ENCODE results near the gene ZNF254. TPM values are rescaled to one million over a fixed set of nuclear protein-coding genes. Genes with fewer than 3 reads are reported as not detected.

ZNF254 gene
- total and polyA plus RNA-seq, 9 of the 15 experiments (the other 6 are each of a cell fraction or from before 2014, with no cell fraction given), result 10.7 to 22.1 (median 14.2) TPM

DNA sequence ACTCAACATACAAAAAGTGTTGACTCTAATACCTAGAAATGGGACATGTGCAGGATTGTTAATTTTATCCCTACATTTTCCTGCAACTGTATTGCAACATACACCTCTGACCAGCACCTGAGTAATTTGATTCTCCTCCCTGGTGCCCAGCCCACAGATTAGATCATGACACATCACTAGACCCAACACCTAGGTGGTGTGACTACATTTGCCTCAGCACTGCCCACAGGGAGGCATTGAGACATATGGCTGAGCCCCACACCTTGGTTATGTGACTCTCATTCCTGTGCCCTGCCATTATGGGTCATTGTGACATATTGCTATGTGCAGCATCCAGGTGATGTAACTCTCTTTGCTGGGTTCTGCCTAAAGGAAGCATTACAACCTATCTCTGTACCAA is 13.2 kb upstream of the ZNF254 start:
- BruUV-seq (replicated peaks), result no TSS peak
- in situ Hi-C loops (cut with MboI), result no loop called here

More for the DNA sequence above, 13.2 kb upstream of the ZNF254 start:
- DNase-seq (ENCODE audit: extremely low read depth in 1 of 4, low spot score in 3 of 4) (no peak), ATAC-seq (no peak), FAIRE-seq (no peak)
- H3K4me1 ChIP-seq (replicated peaks in 1 of 2; ENCODE audit: control insufficient read depth in 2 of 2, insufficient read depth in 2 of 2, low read length in 2 of 2), result no peaks in the 10 kb centered on the region
- peaks cover 7% of the 10 kb centered on the region; the same call in 1 of the 3 replicates for H3K36me3 ChIP-seq (ENCODE audit: control insufficient read depth, insufficient read depth, low read length)
- H3K79me2 ChIP-seq (ENCODE audit: control insufficient read depth, insufficient read depth, low read length), result no peaks in the 10 kb centered on the region
- H3K9me1 ChIP-seq (ENCODE audit: control insufficient read depth, insufficient read depth, low read length), result no peaks in the 10 kb centered on the region
- H3K4me3 ChIP-seq, result no peak overlapping the region
- CTCF ChIA-PET (ENCODE audit: low intra/inter-chr PET ratio), result no interaction called here
- no peak overlapping the region for H3K4me2 ChIP-seq (ENCODE audit: insufficient read depth, low read length)
- POLR2A ChIA-PET, result no interaction called here
- H3K27ac ChIP-seq (ENCODE audit: extremely low read depth, low read depth, low read length), result no peak overlapping the region
- no peaks in the 10 kb centered on the region for H3K27me3 ChIP-seq (ENCODE audit: control insufficient read depth in 2 of 2, insufficient read depth in 2 of 2, low read length in 2 of 2)
- intact Hi-C loops (cut with micrococcal nuclease), result no loop called here
- no peaks in the 10 kb centered on the region; the same call in 1 of the 2 replicates for H3K9me3 ChIP-seq (replicated peaks; ENCODE audit: control insufficient read depth, insufficient read depth, low read depth, low read length)
- H4K20me1 ChIP-seq (replicated peaks; ENCODE audit: control insufficient read depth, insufficient read depth, low read length), result no peaks in the 10 kb centered on the region
- TF ChIP-seq NR3C1 (CRISPR knock-in tag; IDR thresholded peaks at IDR 0.05) (no peak), ZNF133 (CRISPR knock-in tag; IDR thresholded peaks at IDR 0.05) (no peak), KLF16 (IDR thresholded peaks at IDR 0.05) (no peak), RBM14 (IDR thresholded peaks at IDR 0.05; ENCODE audit: borderline replicate concordance, insufficient read depth, low read depth, low read length) (no peak), GTF2F1 (IDR thresholded peaks at IDR 0.05; ENCODE audit: low read depth, low read length) (no peak), RFX1 (IDR thresholded peaks at IDR 0.05) (no peak), ZZZ3 (IDR thresholded peaks at IDR 0.05) (no peak)
- TF ChIP-seq, protein P1, sequence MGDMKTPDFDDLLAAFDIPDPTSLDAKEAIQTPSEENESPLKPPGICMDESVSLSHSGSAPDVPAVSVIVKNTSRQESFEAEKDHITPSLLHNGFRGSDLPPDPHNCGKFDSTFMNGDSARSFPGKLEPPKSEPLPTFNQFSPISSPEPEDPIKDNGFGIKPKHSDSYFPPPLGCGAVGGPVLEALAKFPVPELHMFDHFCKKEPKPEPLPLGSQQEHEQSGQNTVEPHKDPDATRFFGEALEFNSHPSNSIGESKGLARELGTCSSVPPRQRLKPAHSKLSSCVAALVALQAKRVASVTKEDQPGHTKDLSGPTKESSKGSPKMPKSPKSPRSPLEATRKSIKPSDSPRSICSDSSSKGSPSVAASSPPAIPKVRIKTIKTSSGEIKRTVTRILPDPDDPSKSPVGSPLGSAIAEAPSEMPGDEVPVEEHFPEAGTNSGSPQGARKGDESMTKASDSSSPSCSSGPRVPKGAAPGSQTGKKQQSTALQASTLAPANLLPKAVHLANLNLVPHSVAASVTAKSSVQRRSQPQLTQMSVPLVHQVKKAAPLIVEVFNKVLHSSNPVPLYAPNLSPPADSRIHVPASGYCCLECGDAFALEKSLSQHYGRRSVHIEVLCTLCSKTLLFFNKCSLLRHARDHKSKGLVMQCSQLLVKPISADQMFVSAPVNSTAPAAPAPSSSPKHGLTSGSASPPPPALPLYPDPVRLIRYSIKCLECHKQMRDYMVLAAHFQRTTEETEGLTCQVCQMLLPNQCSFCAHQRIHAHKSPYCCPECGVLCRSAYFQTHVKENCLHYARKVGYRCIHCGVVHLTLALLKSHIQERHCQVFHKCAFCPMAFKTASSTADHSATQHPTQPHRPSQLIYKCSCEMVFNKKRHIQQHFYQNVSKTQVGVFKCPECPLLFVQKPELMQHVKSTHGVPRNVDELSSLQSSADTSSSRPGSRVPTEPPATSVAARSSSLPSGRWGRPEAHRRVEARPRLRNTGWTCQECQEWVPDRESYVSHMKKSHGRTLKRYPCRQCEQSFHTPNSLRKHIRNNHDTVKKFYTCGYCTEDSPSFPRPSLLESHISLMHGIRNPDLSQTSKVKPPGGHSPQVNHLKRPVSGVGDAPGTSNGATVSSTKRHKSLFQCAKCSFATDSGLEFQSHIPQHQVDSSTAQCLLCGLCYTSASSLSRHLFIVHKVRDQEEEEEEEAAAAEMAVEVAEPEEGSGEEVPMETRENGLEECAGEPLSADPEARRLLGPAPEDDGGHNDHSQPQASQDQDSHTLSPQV (IDR thresholded peaks at IDR 0.05), result no peak
- TF ChIP-seq, protein P2, sequence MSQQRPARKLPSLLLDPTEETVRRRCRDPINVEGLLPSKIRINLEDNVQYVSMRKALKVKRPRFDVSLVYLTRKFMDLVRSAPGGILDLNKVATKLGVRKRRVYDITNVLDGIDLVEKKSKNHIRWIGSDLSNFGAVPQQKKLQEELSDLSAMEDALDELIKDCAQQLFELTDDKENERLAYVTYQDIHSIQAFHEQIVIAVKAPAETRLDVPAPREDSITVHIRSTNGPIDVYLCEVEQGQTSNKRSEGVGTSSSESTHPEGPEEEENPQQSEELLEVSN (IDR thresholded peaks at IDR 0.05; ENCODE audit: borderline replicate concordance in 1 of 2, extremely low read depth in 1 of 2, insufficient read depth in 1 of 2, insufficient read length in 1 of 2, low read depth in 1 of 2, low read length in 1 of 2, poor library complexity in 1 of 2, severe bottlenecking in 1 of 2), result no peak
- TF ChIP-seq, protein P3, sequence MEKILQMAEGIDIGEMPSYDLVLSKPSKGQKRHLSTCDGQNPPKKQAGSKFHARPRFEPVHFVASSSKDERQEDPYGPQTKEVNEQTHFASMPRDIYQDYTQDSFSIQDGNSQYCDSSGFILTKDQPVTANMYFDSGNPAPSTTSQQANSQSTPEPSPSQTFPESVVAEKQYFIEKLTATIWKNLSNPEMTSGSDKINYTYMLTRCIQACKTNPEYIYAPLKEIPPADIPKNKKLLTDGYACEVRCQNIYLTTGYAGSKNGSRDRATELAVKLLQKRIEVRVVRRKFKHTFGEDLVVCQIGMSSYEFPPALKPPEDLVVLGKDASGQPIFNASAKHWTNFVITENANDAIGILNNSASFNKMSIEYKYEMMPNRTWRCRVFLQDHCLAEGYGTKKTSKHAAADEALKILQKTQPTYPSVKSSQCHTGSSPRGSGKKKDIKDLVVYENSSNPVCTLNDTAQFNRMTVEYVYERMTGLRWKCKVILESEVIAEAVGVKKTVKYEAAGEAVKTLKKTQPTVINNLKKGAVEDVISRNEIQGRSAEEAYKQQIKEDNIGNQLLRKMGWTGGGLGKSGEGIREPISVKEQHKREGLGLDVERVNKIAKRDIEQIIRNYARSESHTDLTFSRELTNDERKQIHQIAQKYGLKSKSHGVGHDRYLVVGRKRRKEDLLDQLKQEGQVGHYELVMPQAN (IDR thresholded peaks at IDR 0.05; ENCODE audit: borderline replicate concordance), result no peak
- no peak overlapping the region for H2AFZ ChIP-seq (ENCODE audit: low read depth, low read length)
- H3K9ac ChIP-seq (ENCODE audit: insufficient read depth in 1 of 2, low read depth in 2 of 2, low read length in 2 of 2), result no peak overlapping the region

All from K562 (cell line).